IPS DF 4.7 (cell line): ENCODE data around the gene PLSCR1.
"Not testable (repeated sequence)": the region's sequence is repeated elsewhere in the genome, so short reads cannot be mapped to it uniquely, and the experiment has no call there.

Source experiments
- DNase-seq: peaks from one replicate; pipeline ENCODE4 v3.0.0-alpha.2; 2013; ENCODE audit warnings: low spot score; ENCODE audit errors: extremely low read depth

PLSCR1 gene

DNA sequence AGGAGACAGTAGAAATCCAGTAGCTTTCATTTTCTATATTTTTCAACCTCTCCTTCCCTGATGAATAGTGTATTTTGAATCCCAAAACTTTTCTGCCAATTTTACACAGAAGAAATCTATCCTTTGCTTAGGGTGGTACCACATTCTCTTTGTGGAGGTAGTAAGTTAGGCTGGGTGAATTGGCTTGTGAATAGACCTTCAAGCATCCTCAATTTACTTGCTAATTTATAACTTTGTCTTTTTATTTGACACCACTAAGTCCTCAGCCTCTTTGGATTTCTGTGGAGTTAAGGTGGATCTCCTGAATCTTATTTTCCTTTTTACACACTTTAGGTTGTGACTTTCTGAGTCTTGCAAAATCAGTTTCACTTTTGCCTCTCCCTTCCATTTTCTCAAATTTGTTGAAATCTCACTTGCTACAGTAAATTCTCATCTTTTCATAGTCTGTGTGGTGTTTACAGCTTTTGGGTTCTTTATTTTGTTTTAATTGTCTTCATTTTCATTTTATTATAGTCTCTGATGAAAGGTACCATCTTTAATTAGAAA is 5.7 kb upstream of the PLSCR1 start:
- DNase-seq: no peak

DNA sequence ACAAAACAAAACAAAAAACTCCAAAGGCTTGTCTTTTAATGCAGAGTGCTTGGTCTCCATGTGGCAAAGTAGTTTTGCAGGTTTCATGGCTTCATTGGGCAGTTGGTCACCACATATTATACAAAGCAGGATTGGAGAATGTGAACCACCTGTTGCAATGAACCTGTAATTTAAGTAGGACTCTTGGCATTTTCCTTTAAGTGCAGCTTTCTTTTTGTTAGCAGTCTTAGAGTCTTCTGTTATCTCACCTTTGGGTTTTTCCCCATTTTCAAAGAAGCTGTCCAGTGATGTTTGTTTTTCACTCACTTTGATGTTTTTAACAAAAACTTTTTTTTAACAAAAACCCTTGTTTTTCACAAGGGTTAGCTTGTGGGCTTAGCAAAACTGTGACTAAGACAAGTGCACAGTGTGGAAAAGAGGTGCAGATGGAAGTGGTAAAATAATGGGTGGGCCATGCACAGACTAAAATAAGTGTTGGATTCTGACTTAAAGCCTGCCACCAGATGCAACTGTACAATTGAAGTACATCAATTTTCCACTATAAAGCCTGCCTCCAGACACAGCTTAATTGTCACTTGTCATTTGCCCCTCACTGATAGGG is 2.9 kb upstream of the PLSCR1 start:
- no peak for DNase-seq

DNA sequence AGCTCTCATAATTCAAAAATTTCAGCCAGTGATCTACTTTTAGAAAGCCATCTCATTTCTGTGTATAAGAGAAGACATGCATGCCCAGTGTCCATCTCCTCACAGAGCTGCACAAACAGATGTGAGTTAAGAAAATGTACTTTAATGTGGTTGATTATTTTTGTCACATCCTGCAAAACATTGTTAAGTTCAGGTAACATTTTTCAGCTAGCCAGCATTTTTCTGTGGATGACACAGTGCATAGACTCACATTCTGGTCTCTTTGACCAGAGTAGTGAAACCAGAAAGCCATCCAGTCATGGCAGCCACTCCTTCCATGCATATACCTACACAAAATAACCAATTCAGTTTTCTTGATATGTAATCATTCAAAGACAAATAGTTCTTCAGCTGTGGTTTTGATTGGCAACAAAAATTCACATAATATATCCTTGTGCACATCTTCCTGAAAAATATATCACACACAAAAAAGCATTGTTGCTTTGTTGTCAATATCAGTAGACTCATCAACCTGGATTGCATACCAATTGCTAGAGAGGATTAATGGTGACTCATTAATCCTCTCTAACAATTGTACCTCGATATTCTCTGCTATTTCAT is 2.1 kb upstream of the PLSCR1 start:
- DNase-seq: no peak

DNA sequence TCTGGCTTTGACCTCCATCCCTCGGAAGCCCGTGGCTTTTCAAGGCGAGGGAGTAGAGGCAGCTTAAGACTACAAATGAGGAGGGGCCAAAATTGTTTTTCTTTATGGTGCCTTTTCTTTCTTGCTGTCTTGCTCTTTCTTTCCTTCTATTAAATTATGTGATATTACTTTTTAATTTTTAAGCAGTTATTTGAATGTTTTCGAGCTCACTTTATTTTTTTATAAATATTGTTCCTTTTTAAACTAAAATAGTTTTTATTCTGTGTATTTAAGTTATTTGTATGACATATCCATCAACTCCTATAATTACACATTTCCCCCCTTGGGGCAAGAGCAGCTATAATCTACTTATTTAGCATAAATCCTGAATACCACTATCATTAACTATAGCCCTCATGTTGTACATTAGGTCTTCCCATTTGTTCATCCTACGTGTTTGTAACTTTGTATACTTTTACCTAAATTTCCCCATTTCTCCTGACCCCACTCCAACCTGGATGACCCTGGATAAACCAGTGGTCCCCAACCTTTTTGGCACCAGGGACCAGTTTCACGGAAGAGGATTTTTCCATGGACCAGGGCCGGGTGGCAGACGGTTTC is 622 bp upstream of the PLSCR1 start:
- no peak for DNase-seq

DNA sequence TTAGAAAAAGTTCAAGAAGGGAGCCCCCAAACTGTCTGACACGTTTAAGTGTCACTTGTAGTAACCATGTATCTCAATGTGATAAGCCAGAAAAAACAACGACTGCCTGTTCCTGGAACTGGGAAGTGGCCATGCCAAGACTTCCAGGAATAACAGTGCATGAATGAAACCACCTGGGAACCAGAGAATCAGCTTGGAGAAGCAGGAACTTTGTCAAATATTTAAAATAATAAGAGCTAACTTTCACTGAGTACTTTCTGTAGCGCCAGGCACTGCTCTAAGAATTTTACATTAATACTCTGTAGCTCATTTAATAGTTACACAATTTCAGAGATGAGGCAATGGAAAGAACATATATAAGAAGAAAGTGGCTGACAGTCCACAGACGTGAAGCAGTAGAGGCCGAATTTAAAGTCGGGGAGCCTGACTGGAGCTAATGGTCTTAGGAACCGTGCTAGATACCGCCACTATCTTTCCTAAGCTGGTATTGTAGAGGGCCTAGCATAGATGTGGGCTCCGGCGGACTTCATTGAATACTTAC is 876 bp downstream of the PLSCR1 start:
- DNase-seq: no peak

DNA sequence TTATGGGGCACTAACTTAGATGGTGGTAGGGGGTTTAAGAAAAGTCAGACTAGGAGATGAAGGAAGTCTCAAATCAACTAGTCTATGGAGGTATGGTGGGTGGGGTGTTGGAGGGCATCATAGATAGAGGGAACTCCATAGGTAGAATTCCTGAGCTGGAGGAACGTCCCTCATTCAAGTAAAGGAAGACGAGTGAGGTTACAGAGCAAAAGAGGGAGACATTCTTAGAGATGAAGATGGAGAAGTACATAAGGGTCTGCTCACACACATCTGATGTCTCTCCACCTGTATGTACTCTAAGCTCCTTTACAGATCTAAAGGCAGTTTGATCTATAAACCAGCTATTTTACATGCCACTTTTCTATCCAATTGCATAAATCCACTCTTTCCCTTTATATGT is 1.4 kb downstream of the PLSCR1 start:
- DNase-seq: no peak

DNA sequence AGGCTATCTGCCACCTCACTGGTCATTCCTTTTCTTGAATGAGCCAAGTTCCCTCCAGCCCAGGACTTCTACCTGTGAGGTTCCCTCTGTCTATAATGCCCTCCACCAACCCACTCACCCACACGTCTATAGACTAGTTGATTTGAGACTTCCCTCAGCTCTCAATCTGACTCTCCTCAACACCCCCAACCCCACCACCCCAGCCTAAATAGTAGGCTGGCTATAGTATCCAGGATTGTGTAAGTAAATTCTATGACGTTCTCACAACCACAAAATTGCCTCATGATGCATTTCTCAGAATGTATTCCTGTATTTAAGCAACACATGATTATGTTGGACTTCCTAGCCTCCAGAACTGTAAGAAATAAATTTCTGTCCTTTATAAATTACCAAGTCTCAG is 2.2 kb downstream of the PLSCR1 start:
- no peak for DNase-seq

DNA sequence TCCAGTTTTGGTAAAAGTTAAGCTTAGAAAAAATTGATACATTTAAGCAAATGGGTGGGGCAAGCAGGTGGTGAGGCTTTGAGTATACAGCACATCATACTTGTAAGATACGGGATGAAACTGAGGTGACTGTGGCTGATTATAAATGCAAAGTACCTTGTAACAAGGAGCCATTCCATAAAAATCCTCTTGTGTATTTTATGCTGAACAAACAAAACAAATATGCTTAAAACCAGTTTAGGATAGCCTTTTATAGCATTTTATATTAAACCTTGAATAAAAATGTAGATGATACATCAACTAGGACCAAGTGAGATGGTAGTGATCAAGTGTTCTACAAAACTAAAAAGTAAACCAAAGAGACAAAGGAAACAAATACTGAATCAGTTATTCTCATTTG is 3.4 kb downstream of the PLSCR1 start:
- DNase-seq: no peak

DNA sequence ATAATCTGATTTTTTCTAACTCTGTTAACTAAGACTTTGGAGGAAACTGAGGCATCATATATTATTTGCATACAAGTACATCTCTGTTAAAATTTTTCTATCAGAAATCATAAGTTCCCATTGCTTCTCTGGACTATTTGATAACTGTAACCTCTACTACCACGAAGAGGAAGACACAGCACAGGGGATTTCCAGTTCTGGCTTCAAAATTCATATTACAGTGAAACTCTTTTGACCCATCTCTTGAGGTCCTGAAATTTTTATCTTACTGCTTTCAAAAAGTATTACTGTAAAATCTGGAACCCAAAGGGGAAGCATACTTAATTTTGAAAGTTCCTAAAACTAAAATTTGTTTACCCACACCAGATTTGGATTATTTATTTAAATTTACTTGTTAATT is 4.2 kb downstream of the PLSCR1 start:
- DNase-seq: no peak

DNA sequence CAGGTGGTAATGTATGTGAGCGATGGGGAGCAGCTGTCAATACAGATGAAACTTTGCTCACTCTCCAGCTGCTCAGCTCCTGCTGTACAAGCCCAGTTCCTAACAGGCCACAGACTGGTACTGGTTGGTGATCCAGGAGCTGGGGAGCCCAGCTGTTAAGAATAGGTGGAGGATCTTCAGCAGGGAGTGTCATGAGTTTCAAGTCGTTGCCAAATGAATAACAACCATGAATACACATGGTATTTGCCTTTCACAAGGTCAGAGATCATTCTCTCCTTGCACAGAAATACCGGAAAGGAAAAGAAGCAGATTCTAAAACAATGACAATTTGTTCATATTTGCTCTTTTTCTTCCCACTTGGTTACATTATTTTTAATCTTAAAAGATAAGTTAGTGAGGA is 5.1 kb downstream of the PLSCR1 start:
- DNase-seq: no peak

DNA sequence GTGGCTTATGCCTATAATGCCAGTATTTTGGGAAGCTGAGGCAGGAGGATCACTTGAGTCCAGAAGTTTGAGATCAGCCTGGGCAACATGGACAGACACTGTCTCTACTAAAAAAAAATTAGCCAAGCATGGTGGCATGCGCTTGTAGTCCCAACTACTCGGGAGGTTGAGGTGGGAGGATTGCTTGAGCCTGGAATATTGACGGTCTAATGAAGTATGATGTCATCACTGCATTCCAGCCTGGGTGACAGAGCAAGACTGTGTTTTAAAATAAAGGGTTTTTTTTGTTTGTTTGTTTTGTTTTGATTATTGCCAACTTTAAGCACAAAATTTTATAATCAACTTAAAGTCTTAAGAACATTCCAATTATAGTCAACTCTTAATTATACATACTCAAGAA is 6.8 kb downstream of the PLSCR1 start:
- no peak for DNase-seq

DNA sequence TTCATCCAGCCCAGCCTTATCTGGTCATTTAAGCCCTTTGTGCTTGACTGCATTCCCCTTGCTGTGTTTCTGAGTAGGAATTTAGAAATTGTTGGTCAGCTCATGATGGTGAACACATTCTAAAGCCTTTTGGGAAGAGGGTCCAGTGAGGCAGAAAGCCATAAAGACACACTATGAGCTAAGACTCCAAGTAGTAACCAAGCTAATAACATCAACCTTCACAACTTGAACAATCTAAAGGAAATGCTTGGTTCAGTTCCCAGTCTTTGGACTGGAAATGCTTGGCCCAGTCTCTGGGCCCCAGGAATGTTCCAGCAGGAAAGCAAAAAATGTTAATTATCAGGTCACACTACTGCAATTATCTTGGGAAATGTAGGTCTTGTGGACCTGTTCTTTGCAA is 7.7 kb downstream of the PLSCR1 start:
- DNase-seq: no peak

DNA sequence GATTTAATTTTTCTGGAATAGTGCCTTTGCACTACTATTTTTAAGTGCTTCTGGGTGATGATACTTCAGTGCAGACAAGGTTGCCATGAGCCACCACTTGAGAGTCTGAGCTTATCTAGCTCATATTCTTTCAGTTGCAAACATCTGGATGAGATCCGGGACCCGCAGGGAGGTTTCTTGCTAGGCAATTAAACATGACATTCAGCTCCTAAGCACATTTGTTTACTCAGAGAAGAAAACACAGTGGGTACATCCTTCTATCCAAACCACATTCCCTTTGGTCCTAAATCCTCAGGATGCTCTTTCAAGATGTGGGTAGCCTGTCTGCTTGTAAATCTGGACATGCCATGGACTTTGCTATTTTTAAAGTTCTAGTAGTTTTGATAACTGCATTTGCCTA is 12.0 kb downstream of the PLSCR1 start:
- no peak for DNase-seq

DNA sequence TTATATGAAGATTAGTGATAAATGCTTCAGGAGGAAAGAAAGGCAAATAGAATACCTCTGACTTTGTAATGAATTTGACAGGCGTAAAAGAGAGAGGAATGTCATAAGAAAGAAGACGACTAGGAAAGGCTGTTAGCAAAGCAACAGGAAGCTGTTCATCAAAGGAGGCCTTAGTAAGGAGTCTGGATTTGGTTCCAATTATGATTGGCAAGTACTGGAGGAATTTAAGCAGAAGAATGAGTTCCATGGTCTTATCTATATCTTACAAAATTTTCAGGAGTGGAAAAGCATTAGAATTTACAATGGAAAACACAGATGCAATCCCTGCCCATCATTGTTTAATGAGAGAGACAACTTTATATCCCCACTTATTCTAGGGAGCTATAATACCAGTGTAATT is 13.8 kb downstream of the PLSCR1 start:
- no peak for DNase-seq

DNA sequence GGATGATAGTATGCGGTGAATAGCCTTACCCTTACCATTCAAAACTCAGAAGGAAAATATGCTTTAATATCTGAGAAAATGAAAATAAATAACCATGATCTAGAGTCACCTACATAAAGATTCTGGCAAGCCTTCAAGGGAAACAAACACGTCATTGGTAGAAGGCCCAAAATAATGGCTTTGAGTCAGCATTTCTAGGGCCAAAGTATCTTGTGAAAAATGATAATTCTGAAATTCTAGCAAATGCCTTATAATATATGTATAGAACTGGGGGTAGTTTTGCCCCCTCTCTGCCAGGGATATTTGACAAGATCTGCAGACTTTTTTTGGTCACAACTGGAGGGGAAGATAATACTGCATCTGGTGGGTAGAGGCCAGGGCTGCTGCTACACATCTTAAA is 15.4 kb downstream of the PLSCR1 start:
- DNase-seq: no peak

DNA sequence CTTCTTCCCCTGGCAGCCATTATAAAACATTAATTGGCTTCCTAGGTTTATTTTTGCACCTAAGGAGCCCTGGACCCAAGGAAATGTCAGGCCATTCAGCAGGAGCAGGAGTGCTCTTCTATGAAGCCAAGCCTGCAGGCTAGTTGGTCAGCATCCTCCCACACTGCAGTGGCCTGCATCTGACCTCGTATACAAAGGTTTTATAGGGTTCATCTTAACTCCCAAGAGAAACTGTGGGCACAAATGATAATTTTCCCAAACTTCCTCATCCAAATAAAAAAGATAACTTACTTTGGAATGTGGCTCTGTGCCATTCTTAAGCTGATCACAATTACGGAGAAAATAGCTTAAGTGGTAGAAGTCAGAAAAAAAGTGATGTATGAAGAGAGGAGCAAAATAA is 19.4 kb downstream of the PLSCR1 start:
- DNase-seq: no peak

DNA sequence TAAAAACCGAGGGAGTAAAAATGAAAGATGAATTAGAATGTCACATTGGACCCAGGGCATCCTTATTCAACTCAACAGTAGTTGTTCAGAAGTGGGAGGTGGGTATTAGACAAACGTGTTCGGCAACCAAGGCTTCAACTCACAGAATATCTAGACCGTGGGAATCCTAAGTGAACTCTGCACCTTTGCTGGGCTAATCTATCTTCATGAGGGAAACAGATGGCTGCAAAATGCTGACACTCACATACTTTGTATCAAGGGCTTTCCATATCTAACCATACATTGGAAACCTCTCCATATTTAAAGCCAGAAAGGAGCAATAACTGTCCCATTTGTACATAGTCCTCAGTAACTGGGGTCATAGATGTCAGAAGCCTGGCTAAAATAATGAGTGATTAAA is 20.9 kb downstream of the PLSCR1 start:
- DNase-seq: no peak

DNA sequence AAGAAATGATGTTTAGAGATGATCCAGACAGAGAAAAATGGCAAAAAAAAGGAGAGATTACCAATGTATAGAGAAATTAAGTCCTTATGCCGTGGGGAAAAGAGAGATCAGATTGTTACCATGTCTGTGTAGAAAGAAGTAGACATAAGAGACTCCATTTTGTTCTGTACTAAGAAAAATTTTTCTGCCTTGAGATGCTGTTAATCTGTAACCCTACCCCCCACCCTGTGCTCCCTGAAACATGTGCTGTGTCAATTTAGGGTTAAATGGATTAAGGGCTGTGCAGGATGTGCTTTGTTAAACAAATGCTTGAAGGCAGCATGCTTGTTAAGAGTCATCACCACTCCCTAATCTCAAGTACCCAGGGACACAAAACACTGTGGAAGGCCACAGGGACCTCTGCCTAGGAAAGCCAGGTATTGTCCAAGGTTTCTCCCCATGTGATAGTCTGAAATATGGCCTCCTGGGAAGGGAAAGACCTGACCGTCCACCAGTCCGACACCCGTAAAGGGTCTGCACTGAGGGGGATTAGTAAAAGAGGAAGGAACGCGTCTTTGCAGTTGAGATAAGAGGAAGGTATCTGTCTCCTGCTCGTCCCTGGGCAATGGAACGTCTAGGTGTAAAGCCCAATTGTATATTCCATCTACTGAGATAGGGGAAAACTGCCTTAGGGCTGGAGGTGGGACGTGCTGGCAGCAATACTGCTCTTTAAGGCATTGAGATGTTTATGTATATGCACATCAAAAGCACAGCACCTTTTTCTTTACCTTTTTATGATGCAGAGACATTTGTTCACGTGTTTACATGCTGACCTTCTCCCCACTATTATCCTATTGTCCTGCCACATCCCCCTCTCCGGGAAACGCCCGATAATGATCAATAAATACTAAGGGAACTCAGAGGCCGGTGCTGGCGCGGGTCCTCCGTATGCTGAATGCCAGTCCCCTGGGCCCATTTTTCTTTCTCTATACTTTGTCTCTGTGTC is 21.9 kb downstream of the PLSCR1 start:
- not testable (repeated sequence) for DNase-seq

DNA sequence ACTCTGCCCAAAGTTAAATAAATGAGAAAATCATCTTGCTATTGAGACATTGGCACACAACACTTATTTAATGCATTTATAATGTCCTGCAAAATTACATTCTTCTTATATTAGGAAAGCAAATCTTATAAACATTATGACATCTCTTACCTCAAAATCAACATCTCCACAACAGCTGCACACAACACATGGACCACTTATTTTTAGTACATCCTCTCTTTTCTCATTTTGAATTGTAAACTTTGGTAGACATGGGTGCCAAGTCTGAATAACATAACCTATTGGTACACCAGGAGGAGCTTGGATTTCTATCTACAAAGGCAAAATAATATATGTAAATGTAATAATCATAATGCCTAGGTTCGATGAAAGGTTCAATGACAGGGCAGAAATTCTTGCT is 23.0 kb downstream of the PLSCR1 start:
- DNase-seq: no peak

DNA sequence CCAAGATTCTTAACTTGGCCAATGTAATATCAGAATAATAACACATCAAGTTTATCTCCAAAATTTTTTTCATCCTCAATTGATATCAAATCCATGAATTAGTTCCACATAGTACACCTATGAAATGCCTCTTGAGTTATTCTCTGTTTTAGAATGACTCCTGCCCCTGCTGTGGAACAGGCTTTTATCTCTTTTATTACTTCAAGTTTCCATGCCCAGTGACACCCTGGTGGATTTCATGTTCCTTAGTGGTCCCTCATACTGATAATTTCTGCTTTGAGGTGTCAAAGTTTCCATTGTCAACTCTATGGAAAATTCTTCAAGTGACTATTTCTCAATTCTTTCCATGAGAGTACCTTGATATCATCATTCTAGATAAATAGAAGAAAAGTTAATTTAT is 24.6 kb downstream of the PLSCR1 start:
- no peak for DNase-seq

DNA sequence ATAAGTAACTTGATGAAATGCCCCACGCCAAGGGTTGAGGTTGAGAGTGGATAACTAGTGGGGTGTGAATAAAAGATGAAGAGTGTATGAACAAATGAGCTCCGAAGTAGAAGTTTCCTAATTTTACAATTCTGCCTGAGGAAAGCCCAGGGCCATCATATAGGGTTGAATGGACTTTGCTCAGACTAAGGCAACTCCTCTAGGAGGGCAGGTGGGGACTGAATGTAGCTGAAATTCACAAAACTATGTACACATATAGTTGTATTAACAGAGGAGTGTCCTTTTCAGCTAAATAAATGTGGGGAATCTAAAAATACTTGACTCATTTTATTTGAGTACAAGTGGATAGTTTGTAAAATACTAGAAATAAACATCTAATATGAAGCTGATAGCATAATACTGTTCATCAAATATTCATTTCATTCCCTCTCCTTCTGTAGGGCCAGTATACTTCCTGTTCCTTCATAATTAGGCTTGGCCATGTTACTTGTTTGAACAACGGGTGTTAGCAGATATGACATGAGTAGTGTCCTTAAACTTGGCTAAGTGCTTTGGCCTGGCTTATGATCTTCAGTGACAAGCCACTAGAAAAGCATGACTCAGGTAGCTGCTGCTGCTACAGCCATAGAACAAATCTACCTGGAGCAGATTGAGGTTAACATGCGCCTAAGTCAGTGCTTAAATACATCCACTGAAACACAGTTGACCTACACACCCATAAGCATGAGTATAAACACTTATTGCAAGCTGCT is 26.5 kb downstream of the PLSCR1 start:
- no peak for DNase-seq
